ENCODE data around the gene GORASP2.

The GORASP2 gene

DNA sequence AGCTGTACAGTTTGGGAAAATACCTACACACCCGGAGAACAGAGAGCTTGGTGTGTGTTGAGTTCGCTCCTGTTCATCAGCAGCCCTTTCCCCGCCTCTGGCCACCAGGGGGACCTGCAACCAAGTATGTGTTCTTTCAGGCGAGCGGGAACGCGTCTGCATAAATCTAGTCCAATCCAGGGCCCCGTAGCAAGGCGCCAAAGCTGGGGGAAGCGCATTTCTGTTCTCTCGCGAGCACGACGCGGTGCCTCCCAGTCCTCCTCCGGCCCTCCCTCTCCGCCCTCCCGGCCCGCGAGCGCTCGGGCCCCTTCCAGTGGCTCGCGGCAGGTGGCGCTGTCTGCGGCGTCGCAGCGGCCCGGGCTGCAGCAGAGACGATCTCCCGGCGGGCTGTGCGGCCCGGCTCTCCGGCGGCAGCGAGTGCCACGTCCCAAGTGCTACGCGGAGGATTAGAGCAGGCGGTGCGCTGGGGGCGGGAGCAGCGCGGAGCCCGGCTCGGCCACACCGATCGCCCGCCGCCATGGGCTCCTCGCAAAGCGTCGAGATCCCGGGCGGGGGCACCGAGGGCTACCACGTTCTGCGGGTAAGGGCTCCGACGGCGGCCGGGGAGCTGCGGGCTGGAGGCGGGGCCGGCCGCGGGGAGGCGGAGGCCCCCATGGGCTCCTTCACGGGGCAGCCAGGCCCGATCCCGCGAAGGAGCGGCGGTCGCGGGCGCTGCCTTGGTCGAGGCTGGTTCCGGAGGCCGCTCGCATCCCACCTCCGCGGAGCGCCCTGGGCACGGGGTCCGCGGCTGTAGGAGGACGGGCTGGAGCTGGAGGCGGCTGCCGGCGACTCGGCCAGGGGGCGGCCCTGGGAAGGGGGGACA lies at the start of gene GORASP2:
Gene GORASP2 (plus strand): TSS at position 430 of the 862 bp plus-strand sequence. CDS start 88 bp downstream, at position 518.
- peak; percentile 98 for DNase-seq (ENCODE audit: low read depth, low spot score)
- H3K4me3 ChIP-seq (ENCODE audit: low read depth, low read length) = peak within 1 kb of the TSS; percentile 90
- TF ChIP-seq, protein P1, sequence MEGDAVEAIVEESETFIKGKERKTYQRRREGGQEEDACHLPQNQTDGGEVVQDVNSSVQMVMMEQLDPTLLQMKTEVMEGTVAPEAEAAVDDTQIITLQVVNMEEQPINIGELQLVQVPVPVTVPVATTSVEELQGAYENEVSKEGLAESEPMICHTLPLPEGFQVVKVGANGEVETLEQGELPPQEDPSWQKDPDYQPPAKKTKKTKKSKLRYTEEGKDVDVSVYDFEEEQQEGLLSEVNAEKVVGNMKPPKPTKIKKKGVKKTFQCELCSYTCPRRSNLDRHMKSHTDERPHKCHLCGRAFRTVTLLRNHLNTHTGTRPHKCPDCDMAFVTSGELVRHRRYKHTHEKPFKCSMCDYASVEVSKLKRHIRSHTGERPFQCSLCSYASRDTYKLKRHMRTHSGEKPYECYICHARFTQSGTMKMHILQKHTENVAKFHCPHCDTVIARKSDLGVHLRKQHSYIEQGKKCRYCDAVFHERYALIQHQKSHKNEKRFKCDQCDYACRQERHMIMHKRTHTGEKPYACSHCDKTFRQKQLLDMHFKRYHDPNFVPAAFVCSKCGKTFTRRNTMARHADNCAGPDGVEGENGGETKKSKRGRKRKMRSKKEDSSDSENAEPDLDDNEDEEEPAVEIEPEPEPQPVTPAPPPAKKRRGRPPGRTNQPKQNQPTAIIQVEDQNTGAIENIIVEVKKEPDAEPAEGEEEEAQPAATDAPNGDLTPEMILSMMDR (IDR thresholded peaks at IDR 0.05; ENCODE audit: insufficient read depth, low read length, missing control alignments) = peak; percentile 81
- POLR2A ChIA-PET = interaction anchor here (0.6 to 1.6 kb wide), 5 partner anchors 9 to 1718 kb away, joined by 3 to 6 read pairs (median 3); no protein-coding TSS in a partner anchor
- CTCF ChIA-PET = interaction anchor here (0.7 to 5.8 kb wide), 31 partner anchors 9 to 1477 kb away, joined by 3 to 57 read pairs (median 5); no protein-coding TSS in a partner anchor

DNA sequence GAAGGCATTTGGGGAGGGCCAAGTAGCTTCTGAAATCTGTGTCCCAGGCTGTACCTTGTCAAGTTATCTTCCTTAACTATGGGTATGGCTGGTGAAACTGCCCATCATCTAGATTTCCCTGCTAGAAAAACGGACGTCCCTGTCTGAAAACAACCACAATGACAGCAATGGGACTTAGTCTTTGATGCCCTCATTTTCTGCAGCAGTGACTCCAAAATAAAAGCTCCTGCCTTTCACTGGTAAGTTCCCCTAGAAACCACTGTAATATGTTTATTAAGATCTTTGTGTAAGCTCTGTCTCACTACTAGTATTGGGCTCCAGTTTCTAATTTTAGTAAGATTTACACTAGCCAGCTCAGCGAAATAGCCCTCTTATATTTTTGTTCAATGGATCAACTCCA lies 47.2 kb upstream of the GORASP2 start:
- no peak for DNase-seq (ENCODE audit: low read depth, low spot score)
- POLR2A ChIA-PET = no interaction called here
- H3K4me3 ChIP-seq (ENCODE audit: low read depth, low read length) = no peak overlapping the region
- CTCF ChIA-PET = interaction anchor here (3.2 kb wide), 1 partner anchor 9 kb away, joined by 30 read pairs; no protein-coding TSS in a partner anchor
- TF ChIP-seq, protein P1 (IDR thresholded peaks at IDR 0.05; ENCODE audit: insufficient read depth, low read length, missing control alignments) = no peak

DNA sequence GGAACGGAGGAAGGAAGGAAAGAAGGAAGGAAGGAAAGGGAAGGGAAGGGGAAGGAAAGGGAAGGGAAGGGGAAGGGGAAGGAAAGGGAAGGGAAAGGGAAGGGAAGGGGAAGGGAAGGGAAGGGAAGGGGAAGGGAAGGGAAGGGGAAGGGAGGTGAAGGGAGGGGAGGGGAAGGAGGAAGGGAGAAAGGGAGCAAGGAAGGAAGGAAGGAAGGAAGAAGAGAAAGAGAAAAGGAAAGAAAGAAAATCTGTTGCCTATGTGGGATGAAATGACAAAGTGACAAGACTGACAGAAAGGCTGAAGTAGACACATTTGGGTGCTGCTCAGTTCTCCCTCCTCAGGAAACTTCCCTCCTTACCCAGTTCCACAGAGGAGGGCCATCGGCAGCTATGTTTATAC lies 46.3 kb upstream of the GORASP2 start:
- TF ChIP-seq, protein P1 (IDR thresholded peaks at IDR 0.05; ENCODE audit: insufficient read depth, low read length, missing control alignments) = no peak
- ChIA-PET POLR2A (no interaction called here), CTCF (interaction anchor here (3.2 kb wide), 1 partner anchor 10 kb away, joined by 30 read pairs; no protein-coding TSS in a partner anchor)
- H3K4me3 ChIP-seq (ENCODE audit: low read depth, low read length) = no peak overlapping the region
- no peak for DNase-seq (ENCODE audit: low read depth, low spot score)

DNA sequence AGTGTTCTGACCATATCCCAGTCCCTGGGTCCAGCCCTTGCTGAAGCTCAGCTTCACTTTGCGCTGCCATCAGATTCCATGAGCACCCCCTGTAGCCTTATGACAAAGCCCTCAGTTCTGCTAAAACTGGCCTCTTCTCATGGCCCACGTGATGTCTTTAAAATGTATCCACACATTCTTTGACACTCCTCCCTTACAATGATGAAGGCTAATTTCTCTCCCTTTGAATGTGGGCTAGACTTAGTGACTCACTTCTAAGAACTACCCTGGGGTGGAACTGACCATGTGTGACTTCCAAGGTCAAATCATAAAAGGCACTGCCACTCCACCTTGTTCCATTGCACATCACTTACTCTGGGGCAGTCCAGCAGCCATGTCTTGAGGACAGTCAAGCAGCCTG lies 45.4 kb upstream of the GORASP2 start:
- no peak overlapping the region for H3K4me3 ChIP-seq (ENCODE audit: low read depth, low read length)
- CTCF ChIA-PET = interaction anchor here (4.7 kb wide), 1 partner anchor 10 kb away, joined by 31 read pairs; no protein-coding TSS in a partner anchor
- POLR2A ChIA-PET = no interaction called here
- TF ChIP-seq, protein P1 (IDR thresholded peaks at IDR 0.05; ENCODE audit: insufficient read depth, low read length, missing control alignments) = no peak
- DNase-seq (ENCODE audit: low read depth, low spot score) = no peak

DNA sequence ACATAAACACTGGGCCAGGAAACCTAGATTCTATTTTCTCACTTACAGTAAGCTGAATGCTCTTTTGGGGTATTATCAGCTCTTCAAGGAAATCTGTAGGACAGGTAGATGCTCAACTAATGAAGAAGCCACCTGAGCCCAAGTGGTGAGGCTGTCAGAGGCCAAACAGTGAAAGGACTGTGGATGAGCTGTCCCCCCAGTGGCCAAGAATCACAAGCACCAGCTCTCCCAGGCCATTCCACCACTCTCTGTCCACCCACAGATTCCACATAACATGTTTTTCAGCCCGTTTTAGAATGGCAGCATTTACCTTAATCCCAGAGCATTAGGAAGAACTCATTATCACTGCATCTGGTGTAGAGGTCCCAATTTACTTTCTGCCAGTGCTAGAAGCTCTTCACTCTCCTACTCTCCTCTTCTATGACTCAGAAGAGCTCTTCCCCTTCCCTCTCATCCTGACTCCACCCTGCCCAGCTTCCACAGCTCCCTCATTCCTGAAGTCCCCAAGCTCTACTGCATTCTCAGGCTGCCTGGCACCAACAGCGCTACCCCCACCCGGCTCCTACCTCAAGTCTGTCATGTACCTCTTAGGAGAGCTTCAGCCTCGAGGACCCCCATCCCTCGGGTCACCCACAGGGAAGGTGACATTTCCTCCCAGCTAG lies 43.8 kb upstream of the GORASP2 start:
- POLR2A ChIA-PET = no interaction called here
- DNase-seq (ENCODE audit: low read depth, low spot score) = no peak
- H3K4me3 ChIP-seq (ENCODE audit: low read depth, low read length) = no peak overlapping the region
- TF ChIP-seq, protein P1 (IDR thresholded peaks at IDR 0.05; ENCODE audit: insufficient read depth, low read length, missing control alignments) = no peak
- CTCF ChIA-PET = interaction anchor here (4.7 kb wide), 1 partner anchor 12 kb away, joined by 31 read pairs; no protein-coding TSS in a partner anchor

DNA sequence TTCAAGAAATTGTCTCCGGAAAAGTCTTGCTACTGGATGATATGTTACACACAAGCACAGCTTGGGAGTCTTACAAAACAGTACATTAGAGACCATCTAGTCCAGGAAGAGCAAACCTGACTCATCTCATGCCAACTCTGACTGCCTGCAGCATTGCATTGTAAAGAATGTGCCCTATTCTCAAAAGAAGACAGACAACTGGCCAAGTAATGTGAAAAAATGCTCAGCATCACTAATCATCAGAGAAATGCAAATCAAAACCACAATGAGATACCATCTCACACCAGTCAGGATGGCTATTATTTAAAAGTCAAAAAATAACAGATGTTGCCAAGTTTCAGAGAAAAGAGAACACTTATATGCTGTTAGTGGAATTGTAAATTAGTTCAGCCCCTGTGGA lies 42.7 kb upstream of the GORASP2 start:
- ChIA-PET POLR2A (no interaction called here), CTCF (interaction anchor here (4.7 kb wide), 1 partner anchor 13 kb away, joined by 31 read pairs; no protein-coding TSS in a partner anchor)
- H3K4me3 ChIP-seq (ENCODE audit: low read depth, low read length) = no peak overlapping the region
- TF ChIP-seq, protein P1 (IDR thresholded peaks at IDR 0.05; ENCODE audit: insufficient read depth, low read length, missing control alignments) = no peak
- DNase-seq (ENCODE audit: low read depth, low spot score) = peak; percentile 61

All from AG04449 (cell line).